ENCODE data around the gene NNMT. TPM values are rescaled to one million over a fixed set of nuclear protein-coding genes. Genes with fewer than 3 reads are reported as not detected.

Gene NNMT
- total RNA-seq, 1 experiment from 2014 or later, result not detected

GRCh38 chr11:114254571-114255146 is 41.5 kb upstream of the NNMT start:
- no peak overlapping the region for H3K23ac ChIP-seq (ENCODE audit: insufficient read length, low read depth, low read length)
- H3K56ac ChIP-seq (ENCODE audit: insufficient read length, low read depth, low read length), result no peak overlapping the region
- Mint-ChIP-seq H3K27ac (no peak overlapping the region), H3K4me3 (no peak overlapping the region), H3K36me3 (ENCODE audit: insufficient read depth in 1 of 3, low read depth in 3 of 3) (no peaks in the 10 kb centered on the region), H3K27me3 (ENCODE audit: low read depth) (peaks cover 11% of the 10 kb centered on the region), H3K9me3 (no peaks in the 10 kb centered on the region; a peak in 1 of 5 replicates), H3K4me1 (peaks cover 15 to 47% of the 10 kb centered on the region in 2 experiments)
- H3K18ac ChIP-seq (ENCODE audit: insufficient read length, low read depth, low read length), result no peak overlapping the region
- no peak overlapping the region for H2AK5ac ChIP-seq (ENCODE audit: insufficient read length, low read length)
- H3K23me2 ChIP-seq (ENCODE audit: insufficient read length, low read depth, low read length, poor library complexity, severe bottlenecking), result no peaks in the 10 kb centered on the region
- no peaks in the 10 kb centered on the region for H3K9me3 ChIP-seq (ENCODE audit: control insufficient read depth, low read depth, low read length)
- H4K8ac ChIP-seq (replicated peaks; ENCODE audit: insufficient read length, low read depth, low read length), result no peak overlapping the region
- no peak overlapping the region for H3K4ac ChIP-seq (ENCODE audit: low read depth, low read length)
- DNase-seq, result no peak
- H4K5ac ChIP-seq (ENCODE audit: insufficient read length, low read depth, low read length), result no peak overlapping the region
- no peak overlapping the region for H3K4me2 ChIP-seq (ENCODE audit: insufficient read depth, insufficient read length, low read length)
- no peaks in the 10 kb centered on the region for H3K79me1 ChIP-seq (ENCODE audit: insufficient read depth, low read depth, low read length, poor library complexity, severe bottlenecking)
- H3K27me3 ChIP-seq (ENCODE audit: insufficient read depth, low read length), result no peaks in the 10 kb centered on the region
- no peak overlapping the region for H2AFZ ChIP-seq (ENCODE audit: low read length)
- H3K4me1 ChIP-seq (ENCODE audit: insufficient read depth, low read length), result peaks cover 3% of the 10 kb centered on the region; the same call in 1 of the 2 replicates
- no peaks in the 10 kb centered on the region for H3K79me2 ChIP-seq (ENCODE audit: insufficient read depth, low read length)
- no CpG with 5 or more reads among the region's 14 CpGs for WGBS (ENCODE audit: extremely low coverage, insufficient read length, low lambda C conversion rate)
- no peak overlapping the region for H3K14ac ChIP-seq (ENCODE audit: insufficient read depth, low read length)
- no peak overlapping the region for H2BK20ac ChIP-seq (ENCODE audit: low read depth, low read length, poor library complexity, severe bottlenecking)
- no peak overlapping the region for H2BK12ac ChIP-seq (ENCODE audit: insufficient read length, low read depth, low read length)
- no peak for TF ChIP-seq CTCF (conservative IDR thresholded peaks at IDR 0.05)
- H4K91ac ChIP-seq (ENCODE audit: insufficient read length, low read depth, low read length), result no peak overlapping the region
- H3K9ac ChIP-seq (ENCODE audit: extremely low read depth, insufficient read length, low read length), result no peak overlapping the region
- H4K20me1 ChIP-seq (ENCODE audit: control insufficient read depth, insufficient read depth, insufficient read length), result no peaks in the 10 kb centered on the region
- H3T11ph ChIP-seq (ENCODE audit: low read length), result no peak overlapping the region
- H3K27ac ChIP-seq (ENCODE audit: insufficient read length, low read depth, low read length), result no peak overlapping the region
- no peak overlapping the region for H2BK120ac ChIP-seq (ENCODE audit: low read depth, low read length, poor library complexity, severe bottlenecking)
- H2BK15ac ChIP-seq (ENCODE audit: low read depth, low read length), result no peak overlapping the region
- no peak overlapping the region for H2BK5ac ChIP-seq (ENCODE audit: insufficient read length, low read length)
